ENCODE measurements around the gene ITGAX.
A peak's percentile ranks its signal among the peaks of the same experiment; 100 is the strongest.

Gene ITGAX

GRCh38 chr16:31371619-31372484 lies 16.9 kb downstream of the ITGAX start:
- DNase-seq (ENCODE audit: low read depth in 2 of 2, low spot score in 1 of 2): no peak

- no peak for DNase-seq (ENCODE audit: low read depth in 2 of 2, low spot score in 1 of 2)
Measured at GRCh38 chr16:31373235-31373634, 18.3 kb downstream of the ITGAX start.

- DNase-seq (ENCODE audit: low read depth in 2 of 2, low spot score in 1 of 2): no peak
Measured at GRCh38 chr16:31375231-31375630, 20.3 kb downstream of the ITGAX start.

GRCh38 chr16:31376705-31377104 lies 21.7 kb downstream of the ITGAX start:
- no peak for DNase-seq (ENCODE audit: low read depth in 2 of 2, low spot score in 1 of 2)

- no peak for DNase-seq (ENCODE audit: low read depth in 2 of 2, low spot score in 1 of 2)
Measured at GRCh38 chr16:31377210-31377903, 22.4 kb downstream of the ITGAX start.

GRCh38 chr16:31380201-31380600 lies 25.2 kb downstream of the ITGAX start:
- DNase-seq (ENCODE audit: low read depth in 2 of 2, low spot score in 1 of 2): no peak

- peak; percentile 26 for DNase-seq (ENCODE audit: low read depth in 2 of 2, low spot score in 1 of 2)
Measured at GRCh38 chr16:31382485-31383161, 27.6 kb downstream of the ITGAX start.

- DNase-seq (ENCODE audit: low read depth in 2 of 2, low spot score in 1 of 2): no peak
Measured at GRCh38 chr16:31385680-31386079, 30.7 kb downstream of the ITGAX start.

GRCh38 chr16:31386157-31386984 lies 31.4 kb downstream of the ITGAX start:
- no peak for DNase-seq (ENCODE audit: low read depth in 2 of 2, low spot score in 1 of 2)

GRCh38 chr16:31388535-31388934 lies 33.6 kb downstream of the ITGAX start:
- DNase-seq (ENCODE audit: low read depth in 2 of 2, low spot score in 1 of 2): no peak

GRCh38 chr16:31390504-31391041 lies 35.6 kb downstream of the ITGAX start:
- DNase-seq (ENCODE audit: low read depth in 2 of 2, low spot score in 1 of 2): no peak

- no peak for DNase-seq (ENCODE audit: low read depth in 2 of 2, low spot score in 1 of 2)
Measured at GRCh38 chr16:31393056-31393455, 38.1 kb downstream of the ITGAX start, which contains the start of gene ITGAD. ITGAD (plus strand) TSS chr16:31393335; CDS start chr16:31393361, 26 bp downstream.

GRCh38 chr16:31395647-31396046 lies 40.7 kb downstream of the ITGAX start:
- DNase-seq (ENCODE audit: low read depth in 2 of 2, low spot score in 1 of 2): no peak

GRCh38 chr16:31397096-31397660 lies 42.2 kb downstream of the ITGAX start:
- DNase-seq (ENCODE audit: low read depth in 2 of 2, low spot score in 1 of 2): no peak

GRCh38 chr16:31397701-31398100 lies 42.7 kb downstream of the ITGAX start:
- DNase-seq (ENCODE audit: low read depth in 2 of 2, low spot score in 1 of 2): no peak

- DNase-seq (ENCODE audit: low read depth in 2 of 2, low spot score in 1 of 2): peak in 1 of 2 donors; percentile 17
Measured at GRCh38 chr16:31400191-31400590, 45.2 kb downstream of the ITGAX start.

GRCh38 chr16:31401436-31401835 lies 46.5 kb downstream of the ITGAX start:
- no peak for DNase-seq (ENCODE audit: low read depth in 2 of 2, low spot score in 1 of 2)

GRCh38 chr16:31402687-31403086 lies 47.7 kb downstream of the ITGAX start:
- no peak for DNase-seq (ENCODE audit: low read depth in 2 of 2, low spot score in 1 of 2)

GRCh38 chr16:31403590-31404352 lies 48.8 kb downstream of the ITGAX start:
- DNase-seq (ENCODE audit: low read depth in 2 of 2, low spot score in 1 of 2): no peak

All from stimulated activated CD8-positive, alpha-beta memory T cell treated with anti-CD3 and anti-CD28 coated beads, Interleukin-4, amount 100 ng/mL, for 4 hours (primary cell).